Heart right ventricle (tissue), 16 donors: Measurements from ENCODE around the gene DCST2. TPM values are rescaled to one million over a fixed set of nuclear protein-coding genes. Genes with fewer than 3 reads are reported as not detected.
"Not testable (repeated sequence)": the region's sequence is repeated elsewhere in the genome, so short reads cannot be mapped to it uniquely, and the experiment has no call there.

Experiments used
- ATAC-seq, 8 donors: fragments of 200-7000 bp; cut with Tn5 transposase; one replicate each; pipeline ENCODE4 v1.9.1; 2020; ENCODE audit warnings: mild to moderate bottlenecking in 8 of 8, moderate library complexity in 8 of 8, moderate number of reproducible peaks in 1 of 8
- DNase-seq, 2 donors: peaks; one replicate each; pipeline ENCODE4 v3.0.0-alpha.2; 2020
- H3K27ac ChIP-seq, 10 donors: fragments of 200-600 bp; sonication (generic) in 2 of 10; one replicate each; pipeline versions ENCODE4 v1.5.0 to v1.8.0; 2020 to 2022; ENCODE audit warnings: mild to moderate bottlenecking in 3 of 10
- H3K27me3 ChIP-seq, 7 donors: fragments of 200-600 bp; one replicate each; pipeline ENCODE4 v1.8.0; 2021 to 2022; ENCODE audit warnings: mild to moderate bottlenecking in 2 of 7
- H3K36me3 ChIP-seq, 9 donors: fragments of 200-600 bp; sonication (generic) in 1 of 9; one replicate each; pipeline versions ENCODE4 v1.5.0 to v1.8.0; 2020 to 2022; ENCODE audit warnings: mild to moderate bottlenecking in 2 of 9
- H3K4me1 ChIP-seq, 9 donors: fragments of 200-600 bp; sonication (generic) in 1 of 9; one replicate each; pipeline versions ENCODE4 v1.5.0 to v1.8.0; 2020 to 2022; ENCODE audit warnings: mild to moderate bottlenecking in 4 of 9
- H3K4me3 ChIP-seq, 10 donors: fragments of 200-600 bp; sonication (generic) in 2 of 10; one replicate each; pipeline versions ENCODE4 v1.5.0 to v1.8.0; 2020 to 2022; ENCODE audit warnings: mild to moderate bottlenecking in 7 of 10, moderate library complexity in 2 of 10
- H3K9me3 ChIP-seq, 11 donors: fragments of 200-600 bp in 10 of 11; sonication (generic) in 2 of 11; one replicate each; pipeline versions ENCODE4 v1.5.0 to v1.8.0; 2013 to 2022; ENCODE audit warnings: mild to moderate bottlenecking in 2 of 11, control low read depth in 1 of 11, moderate library complexity in 1 of 11
- CTCF ChIP-seq, 9 donors: fragments of 200-600 bp; sonication (generic) in 2 of 9; IDR thresholded peaks; one replicate each; pipeline versions ENCODE4 v1.5.0 to v1.8.0; 2021 to 2022; ENCODE audit warnings: antibody characterized with exemption in 9 of 9, mild to moderate bottlenecking in 5 of 9, moderate library complexity in 1 of 9
- WGBS, 2 donors: extraction: QIAGEN DNeasy Blood & Tissue Kit; methylation state at CpG; one replicate each; pipeline ENCODE4 v1.1.7; 2013; ENCODE audit warnings: inconsistent platforms in 1 of 2; 5-methylcytosine and 5-hydroxymethylcytosine counted together
- intact Hi-C, 10 donors: fragments of 100-400 bp; cut with DNase I; formaldehyde crosslinking; loops; one replicate each; pipeline versions ENCODE4 v1.11.1 to v1.14.2; 2022
- polyA plus RNA-seq, 2 donors: library from polyadenylated mRNA; stranded (reverse); fragments of 200-250 nt; gene quantifications; one replicate each; pipeline ENCODE4 v1.2.3, GENCODE V29; 2013
- total RNA-seq, 10 donors: library from RNA; stranded (reverse); fragmentation: NEBNext Ultra II Directional in 3 of 10; extraction: Animal tissue kit (Norgen Biotek cat#: 25700) in 3 of 10; gene quantifications; one replicate each; pipeline versions ENCODE4 v1.2.1 to v1.2.4, GENCODE V29; 2021 to 2023
- donor health status: Arrhythmogenic right ventricular cardiomyopathy.
- donor health status: ischemic (EF 13 %, LVEDD 7.1; RV severe dilation, severe dysfunction).
- donor health status: healthy with polysubstance abuse.
- donor health status: DM: no; HTN: yes; CAD: no.
- donor health status: DM: no; HTN: no; CAD: no.
- donor health status: ischemic (EF 25% LVEDD 6.9; RV normal size, moderate dysfunction).
- donor health status: ischemic (EF 25% LVEDD 5.7; RV mildly dilated, moderate dysfunction).
- donor health status: healthy.
- donor health status: DM: yes; HTN: yes; CAD: no.
- donor health status: Ischemic cardiomyopathy.
- donor health status: ischemic (EF 35%, LVEDD 5.7; RV mildly dilated, moderate dysfunction).
- donor health status: nonischemic (EF 11% LVEDD 7.7; RV severe dilation, severe dysfunction).
- donor health status: DM: yes; HTN: yes; CAD: no.
- donor health status: PGD.
- donor health status: ischemic (EF 29% LVEDD 5.4; RV normal size, mild dysfunction).
- donor health status: nonischemic (EF 23%, LVEDD 6.1; RV moderate dilation, normal function).

DCST2 gene
- total and polyA plus RNA-seq, 12 donors, result 0.15 to 1.8 (median 0.32) TPM; not detected in 1

GRCh38 chr1:154987326-154987725 lies 46.3 kb downstream of the DCST2 start:
- no peaks in the 10 kb centered on the region for H3K27me3 ChIP-seq
- intact Hi-C loops, result no loop called here
- H3K4me3 ChIP-seq, result no peak overlapping the region
- H3K36me3 ChIP-seq, result peaks cover 0 to 59% (median 12%) of the 10 kb centered on the region in 9 donors
- peak in 1 of 8 donors; percentile 22 for ATAC-seq
- H3K27ac ChIP-seq, result no peak overlapping the region
- WGBS, 2 donors, result 65 to 71% methylated on average over 6 of the region's 6 CpGs
- TF ChIP-seq CTCF (IDR thresholded peaks at IDR 0.05), result no peak
- H3K9me3 ChIP-seq, result no peaks in the 10 kb centered on the region
- no peak for DNase-seq
- peaks cover 6 to 24% (median 15%) of the 10 kb centered on the region in 9 donors for H3K4me1 ChIP-seq

GRCh38 chr1:154986736-154987135 lies 46.8 kb downstream of the DCST2 start:
- ATAC-seq, H3K4me3 ChIP-seq, H3K9me3 ChIP-seq, H3K27ac ChIP-seq, H3K27me3 ChIP-seq, DNase-seq, intact Hi-C loops: not testable (repeated sequence)
- WGBS, 2 donors, result 93 to 98% methylated on average over 4 of the region's 4 CpGs
- Histone ChIP-seq H3K36me3 (peaks cover 0 to 59% (median 12%) of the 10 kb centered on the region in 9 donors), H3K4me1 (peaks cover 7 to 28% (median 17%) of the 10 kb centered on the region in 9 donors)

- Histone ChIP-seq H3K9me3 (no peaks in the 10 kb centered on the region), H3K27me3 (no peaks in the 10 kb centered on the region), H3K27ac (peak overlapping the region in 9 of 10 donors; percentile 41 to 87 (median 77)), H3K36me3 (peaks cover 0 to 42% (median 7%) of the 10 kb centered on the region in 9 donors), H3K4me3 (peak overlapping the region; percentile 48 to 81 (median 71)), H3K4me1 (peaks cover 7 to 28% (median 17%) of the 10 kb centered on the region in 9 donors)
- no peak for ATAC-seq
- 14 to 18% methylated on average over 17 of the region's 17 CpGs for WGBS, 2 donors
- TF ChIP-seq CTCF (IDR thresholded peaks at IDR 0.05), result no peak
- no peak for DNase-seq
- intact Hi-C loops, result loop anchor here in 2 of 10 donors (1.0 to 2.0 kb wide), 2 partner anchors 9 to 15 kb away; no protein-coding TSS in a partner anchor
These were observed 49.7 kb downstream of the DCST2 start for GRCh38 chr1:154983776-154984466.

- no peaks in the 10 kb centered on the region for H3K9me3 ChIP-seq
- H3K27ac ChIP-seq, result peak within 1 kb of the TSS in 9 of 10 donors; percentile 41 to 87 (median 77)
- intact Hi-C loops, result loop anchor here in 2 of 10 donors (1.0 to 2.0 kb wide), 2 partner anchors 8 to 16 kb away; no protein-coding TSS in a partner anchor
- ATAC-seq (peak; percentile 98 to 100 (median 100)), DNase-seq (peak; percentile 91 to 100)
- peaks cover 0 to 38% (median 4%) of the 10 kb centered on the region in 9 donors for H3K36me3 ChIP-seq
- peaks cover 7 to 28% (median 17%) of the 10 kb centered on the region in 9 donors for H3K4me1 ChIP-seq
- TF ChIP-seq CTCF (IDR thresholded peaks at IDR 0.05), result no peak
- H3K4me3 ChIP-seq, result peak within 1 kb of the TSS; percentile 48 to 81 (median 71)
- 0% methylated on average over 26 of the region's 26 CpGs for WGBS, 2 donors
- no peaks in the 10 kb centered on the region for H3K27me3 ChIP-seq
These were observed 50.5 kb downstream of the DCST2 start, which contains the start of gene FLAD1 for GRCh38 chr1:154982897-154983648. TSS of gene FLAD1 (plus strand) at chr1:154983344. CDS start at chr1:154983695, 351 bp downstream.
